A549 (cell line): Measurements from ENCODE around the gene CALHM1. TPM values are rescaled to one million over a fixed set of nuclear protein-coding genes. Genes with fewer than 3 reads are reported as not detected.

Source experiments
- ATAC-seq, 2 experiments: fragments of 200-7000 bp in 1 of 2; fragments of >200 bp in 1 of 2; cut with Nextera tagmentation in 1 of 2; cut with Tn5 transposase in 1 of 2; 3 replicates each; pipeline versions ENCODE4 v1.8.0 to v1.9.1; 2018 to 2020; ENCODE audit warnings: mild to moderate bottlenecking in 1 of 2, moderate library complexity in 1 of 2
- CTCF ChIA-PET: fragments of 300-600 bp; sonication (Branson Sonifier 250); formaldehyde crosslinking; extraction: SDS; loops from one replicate; lab custom pipeline; 2021; ENCODE audit warnings: antibody characterized with exemption, inconsistent platforms; lab: Yijun Ruan, JAX
- POLR2A ChIA-PET: fragments of 350-600 bp; formaldehyde crosslinking; extraction: SDS; loops from one replicate; lab custom pipeline; 2021; ENCODE audit warnings: antibody characterized with exemption, inconsistent platforms; lab: Yijun Ruan, JAX
- DNase-seq, 2 experiments: peaks; one replicate each; pipeline versions ENCODE4 v3.0.0 to v3.0.0-alpha.2; 2011 to 2016; ENCODE audit warnings: low read depth in 1 of 2, low spot score in 1 of 2
- FAIRE-seq: peaks from 2 replicates; lab custom pipeline; 2011; peaks lifted over from hg19 to GRCh38; lab: Jason Lieb, UNC
- H3K27ac ChIP-seq, 2 experiments: fragments of >200 bp; sonication (Bioruptor Twin); formaldehyde crosslinking; 3 replicates each; pipeline ENCODE4 v1.5.1; 2016 to 2017
- H3K4me1 ChIP-seq: fragments of >200 bp; sonication (Bioruptor Twin); formaldehyde crosslinking; 3 replicates; pipeline ENCODE4 v1.6.1; 2016
- H3K4me2 ChIP-seq: fragments of >200 bp; sonication (Bioruptor Twin); formaldehyde crosslinking; 3 replicates; pipeline ENCODE4 v1.6.1; 2016
- H3K4me3 ChIP-seq: fragments of >200 bp; sonication (Bioruptor Twin); formaldehyde crosslinking; 3 replicates; pipeline ENCODE4 v1.5.1; 2016
- H3K9me3 ChIP-seq: fragments of >200 bp; sonication (Bioruptor Twin); formaldehyde crosslinking; 3 replicates; pipeline ENCODE4 v1.6.1; 2016
- BHLHE40 ChIP-seq: IDR thresholded peaks from 2 replicates; pipeline ENCODE4 v1.6.1; 2012; ENCODE audit warnings: low read depth, low read length, inconsistent platforms
- CBX2 ChIP-seq: fragments of 200-600 bp; sonication (generic); IDR thresholded peaks from 2 replicates; pipeline ENCODE4 v1.6.1; 2016; ENCODE audit warnings: low read depth, mild to moderate bottlenecking, borderline replicate concordance
- CEBPB ChIP-seq, 2 experiments: fragments of >200 bp in 1 of 2; sonication (Bioruptor Twin) in 1 of 2; formaldehyde crosslinking in 1 of 2; IDR thresholded peaks; 2 replicates each; pipeline ENCODE4 v1.6.1; 2012 to 2016
- EHMT2 ChIP-seq: fragments of 200-600 bp; sonication (generic); IDR thresholded peaks from 2 replicates; pipeline ENCODE4 v1.6.1; 2016; ENCODE audit warnings: antibody characterized with exemption, low read depth, mild to moderate bottlenecking, moderate library complexity
- ESRRA ChIP-seq: fragments of 150-350 bp; IDR thresholded peaks from 2 replicates; pipeline ENCODE4 v1.6.1; 2014; ENCODE audit warnings: mild to moderate bottlenecking, low read length, borderline replicate concordance
- HDAC2 ChIP-seq: fragments of 200-600 bp; sonication (generic); IDR thresholded peaks from 2 replicates; pipeline ENCODE4 v1.6.1; 2016
- HEYL ChIP-seq: fragments of 250-450 bp; sonication (Bioruptor Pico); IDR thresholded peaks from 2 replicates; pipeline ENCODE4 v1.8.0; 2021; ENCODE audit warnings: mild to moderate bottlenecking, moderate library complexity
- HOXA7 ChIP-seq: fragments of 250-450 bp; sonication (Bioruptor Pico); IDR thresholded peaks from 2 replicates; pipeline ENCODE4 v1.5.0; 2020; ENCODE audit warnings: mild to moderate bottlenecking, moderate library complexity
- JUN ChIP-seq, 2 experiments: fragments of >200 bp; sonication (Bioruptor Twin); formaldehyde crosslinking; IDR thresholded peaks; 2 replicates in 1 of 2; 3 replicates in 1 of 2; pipeline ENCODE4 v1.6.1; 2016 to 2017
- JUNB ChIP-seq: fragments of >200 bp; sonication (Bioruptor Twin); formaldehyde crosslinking; IDR thresholded peaks from 2 replicates; pipeline ENCODE4 v1.6.1; 2016
- MYC ChIP-seq: IDR thresholded peaks from 2 replicates; pipeline ENCODE4 v1.6.1; 2012; ENCODE audit warnings: mild to moderate bottlenecking, inconsistent platforms, low read length, improper control_type of control experiment, borderline replicate concordance
- NR3C1 ChIP-seq: fragments of >200 bp; sonication (Bioruptor Twin); formaldehyde crosslinking; IDR thresholded peaks from 3 replicates; pipeline ENCODE4 v1.6.1; 2017
- RARB ChIP-seq: fragments of 250-450 bp; sonication (Bioruptor Pico); IDR thresholded peaks from 2 replicates; pipeline ENCODE4 v1.8.0; 2021; ENCODE audit warnings: mild to moderate bottlenecking, moderate library complexity
- SREBF2 ChIP-seq: fragments of 450-650 bp; IDR thresholded peaks from 2 replicates; pipeline ENCODE4 v1.6.1; 2014; ENCODE audit warnings: mild to moderate bottlenecking, moderate library complexity
- TFCP2L1 ChIP-seq: fragments of 250-450 bp; sonication (Bioruptor Pico); IDR thresholded peaks from 2 replicates; pipeline ENCODE4 v1.5.0; 2021; ENCODE audit warnings: mild to moderate bottlenecking
- TP53 ChIP-seq: fragments of 250-450 bp; sonication (Bioruptor Pico); IDR thresholded peaks from 2 replicates; pipeline ENCODE4 v1.5.0; 2021; ENCODE audit warnings: mild to moderate bottlenecking, moderate library complexity
- WGBS: methylation state at CpG from one replicate; pipeline ENCODE4 v1.1.6; 2017; ENCODE audit errors: missing lambda C conversion rate; 5-methylcytosine and 5-hydroxymethylcytosine counted together
- polyA plus RNA-seq, 4 experiments: library from polyadenylated mRNA; depleted of rRNA in 3 of 4; stranded (reverse); fragments of >200 nt; fragmentation: RNase III in 1 of 4; extraction: RNeasy Plus Mini Kit Qiagen cat#74134 plus additional on column Dnase treatment in 1 of 4; gene quantifications; 2 replicates in 3 of 4; 3 replicates in 1 of 4; pipeline ENCODE4 v1.2.3, GENCODE V29; 2011 to 2017
- TF ChIP-seq, protein P1 (sequence below): fragments of 150-350 bp; IDR thresholded peaks from 2 replicates; pipeline ENCODE4 v1.6.1; 2014; ENCODE audit warnings: low read depth, mild to moderate bottlenecking, low read length
- TF ChIP-seq, protein P2 (sequence below): fragments of 450-650 bp; IDR thresholded peaks from 2 replicates; pipeline ENCODE4 v1.6.1; 2014; ENCODE audit warnings: antibody characterized with exemption
- TF ChIP-seq, protein P3 (sequence below): fragments of >200 bp; sonication (Bioruptor Twin); formaldehyde crosslinking; IDR thresholded peaks from 3 replicates; pipeline ENCODE4 v1.5.1; 2016
- TF ChIP-seq, protein P4 (sequence below): fragments of 250-450 bp; sonication (Bioruptor Pico); IDR thresholded peaks from 2 replicates; pipeline ENCODE4 v1.5.0; 2021; ENCODE audit warnings: mild to moderate bottlenecking, moderate library complexity, borderline replicate concordance

Gene CALHM1
- polyA plus RNA-seq, 2 of the 4 experiments (the other 2 are of a cell fraction): not detected

DNA sequence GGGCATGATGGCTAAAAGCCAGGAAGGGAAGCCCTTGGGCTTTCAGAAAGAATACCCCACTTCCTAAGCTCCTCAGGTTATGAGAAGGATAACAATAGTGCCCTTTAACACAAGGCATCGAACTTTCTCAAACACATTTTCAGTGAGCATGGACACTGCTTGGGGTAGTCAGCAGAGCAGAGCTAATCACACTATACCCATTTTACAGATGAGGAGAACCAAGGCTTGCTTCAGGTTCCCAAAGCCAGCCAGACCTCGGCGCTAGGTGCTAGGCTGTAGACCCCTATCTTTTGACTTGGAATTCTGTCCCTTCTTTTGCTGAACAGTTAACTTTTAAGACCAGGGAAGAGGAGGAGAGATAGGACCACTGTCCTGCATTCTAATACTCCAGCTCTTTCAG lies 36.6 kb upstream of the CALHM1 start:
- H3K9me3 ChIP-seq: no peaks in the 10 kb centered on the region
- no peak for TF ChIP-seq EHMT2
- 52% methylated on average over 3 of the region's 3 CpGs for WGBS
- no peak for DNase-seq
- no peak overlapping the region for H3K4me3 ChIP-seq
- ATAC-seq: no peak
- no peak for FAIRE-seq
- peaks cover 13% of the 10 kb centered on the region for H3K4me1 ChIP-seq
- no peak overlapping the region for H3K4me2 ChIP-seq
- ChIA-PET POLR2A (no interaction called here), CTCF (interaction anchor here (0.9 to 2.9 kb wide), 3 partner anchors 10 to 98 kb away, joined by 3 to 14 read pairs (median 5); no protein-coding TSS in a partner anchor)
- no peak overlapping the region for H3K27ac ChIP-seq

DNA sequence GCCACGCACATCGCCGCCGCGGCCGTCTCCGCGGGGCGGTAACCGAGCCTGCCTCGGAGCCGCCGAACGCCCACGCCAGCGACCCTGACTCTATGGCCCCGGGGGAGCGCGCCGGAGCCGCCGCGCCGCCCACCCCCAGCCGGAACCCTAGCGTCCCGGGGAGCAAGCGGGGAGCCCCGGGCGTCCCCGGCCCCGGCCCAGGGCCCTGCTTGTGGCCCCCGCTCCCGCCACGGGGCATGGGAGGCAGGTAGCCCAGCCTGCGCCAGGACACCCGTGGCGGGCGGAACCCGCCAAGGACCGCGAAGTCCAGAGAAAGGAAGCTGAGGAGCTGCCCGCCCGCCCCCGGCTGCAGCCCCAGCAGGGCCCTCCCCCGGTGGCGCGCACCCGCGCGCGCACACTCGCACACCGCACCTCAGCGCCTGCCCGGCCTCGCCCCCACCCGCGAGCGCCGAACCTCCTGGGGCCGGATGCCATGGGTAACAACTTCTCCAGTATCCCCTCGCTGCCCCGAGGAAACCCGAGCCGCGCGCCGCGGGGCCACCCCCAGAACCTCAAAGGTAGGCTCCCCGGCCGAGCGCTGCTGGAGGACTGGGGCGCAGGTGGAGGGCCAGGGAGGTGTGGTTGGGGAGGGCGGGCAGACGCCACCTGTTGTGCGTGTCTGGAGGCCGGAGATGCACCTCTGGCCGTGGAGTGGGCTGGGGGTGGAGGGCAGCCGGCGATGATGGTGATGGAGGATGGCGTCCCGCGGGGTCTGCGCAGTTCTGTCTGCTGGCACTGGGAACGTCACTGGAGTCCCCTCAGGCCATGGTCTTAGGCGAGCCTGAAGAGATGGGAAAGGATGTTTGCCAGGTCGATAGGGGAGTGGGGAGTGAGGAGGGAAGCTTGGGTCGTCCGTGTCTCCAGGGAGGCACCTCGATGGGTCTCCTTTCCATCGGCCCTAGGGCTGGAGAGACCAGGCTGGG lies 35.5 kb upstream of the CALHM1 start:
- ChIA-PET POLR2A (no interaction called here), CTCF (interaction anchor here (1.2 to 4.0 kb wide), 8 partner anchors 9 to 77 kb away, joined by 3 to 17 read pairs (median 5); no protein-coding TSS in a partner anchor)
- Histone ChIP-seq H3K4me3 (peak overlapping the region; percentile 76), H3K9me3 (no peaks in the 10 kb centered on the region), H3K4me1 (peaks cover 13% of the 10 kb centered on the region), H3K27ac (peak overlapping the region; percentile 35 to 84; a peak in 4 of 6 replicates), H3K4me2 (peak overlapping the region; percentile 100)
- FAIRE-seq (no peak), DNase-seq (no peak), ATAC-seq (peak in 1 of 2 experiments; percentile 10; a peak in 2 of 6 replicates)
- TF ChIP-seq CEBPB (IDR thresholded peaks at IDR 0.05): no peak
- TF ChIP-seq JUNB: no peak
- TF ChIP-seq CBX2: no peak
- no peak for TF ChIP-seq HEYL (CRISPR knock-in tag)
- TF ChIP-seq TFCP2L1 (CRISPR knock-in tag): no peak
- no peak for TF ChIP-seq MYC
- TF ChIP-seq, protein P1, sequence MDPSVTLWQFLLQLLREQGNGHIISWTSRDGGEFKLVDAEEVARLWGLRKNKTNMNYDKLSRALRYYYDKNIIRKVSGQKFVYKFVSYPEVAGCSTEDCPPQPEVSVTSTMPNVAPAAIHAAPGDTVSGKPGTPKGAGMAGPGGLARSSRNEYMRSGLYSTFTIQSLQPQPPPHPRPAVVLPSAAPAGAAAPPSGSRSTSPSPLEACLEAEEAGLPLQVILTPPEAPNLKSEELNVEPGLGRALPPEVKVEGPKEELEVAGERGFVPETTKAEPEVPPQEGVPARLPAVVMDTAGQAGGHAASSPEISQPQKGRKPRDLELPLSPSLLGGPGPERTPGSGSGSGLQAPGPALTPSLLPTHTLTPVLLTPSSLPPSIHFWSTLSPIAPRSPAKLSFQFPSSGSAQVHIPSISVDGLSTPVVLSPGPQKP: no peak
- no peak for TF ChIP-seq SREBF2
- no peak for TF ChIP-seq BHLHE40
- TF ChIP-seq ESRRA: no peak
- TF ChIP-seq NR3C1: no peak
- TF ChIP-seq, protein P2, sequence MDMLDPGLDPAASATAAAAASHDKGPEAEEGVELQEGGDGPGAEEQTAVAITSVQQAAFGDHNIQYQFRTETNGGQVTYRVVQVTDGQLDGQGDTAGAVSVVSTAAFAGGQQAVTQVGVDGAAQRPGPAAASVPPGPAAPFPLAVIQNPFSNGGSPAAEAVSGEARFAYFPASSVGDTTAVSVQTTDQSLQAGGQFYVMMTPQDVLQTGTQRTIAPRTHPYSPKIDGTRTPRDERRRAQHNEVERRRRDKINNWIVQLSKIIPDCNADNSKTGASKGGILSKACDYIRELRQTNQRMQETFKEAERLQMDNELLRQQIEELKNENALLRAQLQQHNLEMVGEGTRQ: no peak
- TF ChIP-seq TP53 (CRISPR knock-in tag): no peak
- no peak for TF ChIP-seq RARB (CRISPR knock-in tag)
- TF ChIP-seq HDAC2: no peak
- TF ChIP-seq JUN (IDR thresholded peaks at IDR 0.05): no peak
- no peak for TF ChIP-seq HOXA7
- TF ChIP-seq, protein P3, sequence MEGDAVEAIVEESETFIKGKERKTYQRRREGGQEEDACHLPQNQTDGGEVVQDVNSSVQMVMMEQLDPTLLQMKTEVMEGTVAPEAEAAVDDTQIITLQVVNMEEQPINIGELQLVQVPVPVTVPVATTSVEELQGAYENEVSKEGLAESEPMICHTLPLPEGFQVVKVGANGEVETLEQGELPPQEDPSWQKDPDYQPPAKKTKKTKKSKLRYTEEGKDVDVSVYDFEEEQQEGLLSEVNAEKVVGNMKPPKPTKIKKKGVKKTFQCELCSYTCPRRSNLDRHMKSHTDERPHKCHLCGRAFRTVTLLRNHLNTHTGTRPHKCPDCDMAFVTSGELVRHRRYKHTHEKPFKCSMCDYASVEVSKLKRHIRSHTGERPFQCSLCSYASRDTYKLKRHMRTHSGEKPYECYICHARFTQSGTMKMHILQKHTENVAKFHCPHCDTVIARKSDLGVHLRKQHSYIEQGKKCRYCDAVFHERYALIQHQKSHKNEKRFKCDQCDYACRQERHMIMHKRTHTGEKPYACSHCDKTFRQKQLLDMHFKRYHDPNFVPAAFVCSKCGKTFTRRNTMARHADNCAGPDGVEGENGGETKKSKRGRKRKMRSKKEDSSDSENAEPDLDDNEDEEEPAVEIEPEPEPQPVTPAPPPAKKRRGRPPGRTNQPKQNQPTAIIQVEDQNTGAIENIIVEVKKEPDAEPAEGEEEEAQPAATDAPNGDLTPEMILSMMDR: no peak
- TF ChIP-seq, protein P4, sequence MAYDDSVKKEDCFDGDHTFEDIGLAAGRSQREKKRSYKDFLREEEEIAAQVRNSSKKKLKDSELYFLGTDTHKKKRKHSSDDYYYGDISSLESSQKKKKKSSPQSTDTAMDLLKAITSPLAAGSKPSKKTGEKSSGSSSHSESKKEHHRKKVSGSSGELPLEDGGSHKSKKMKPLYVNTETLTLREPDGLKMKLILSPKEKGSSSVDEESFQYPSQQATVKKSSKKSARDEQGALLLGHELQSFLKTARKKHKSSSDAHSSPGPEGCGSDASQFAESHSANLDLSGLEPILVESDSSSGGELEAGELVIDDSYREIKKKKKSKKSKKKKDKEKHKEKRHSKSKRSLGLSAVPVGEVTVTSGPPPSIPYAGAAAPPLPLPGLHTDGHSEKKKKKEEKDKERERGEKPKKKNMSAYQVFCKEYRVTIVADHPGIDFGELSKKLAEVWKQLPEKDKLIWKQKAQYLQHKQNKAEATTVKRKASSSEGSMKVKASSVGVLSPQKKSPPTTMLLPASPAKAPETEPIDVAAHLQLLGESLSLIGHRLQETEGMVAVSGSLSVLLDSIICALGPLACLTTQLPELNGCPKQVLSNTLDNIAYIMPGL: no peak
- 28% methylated on average over 29 of the region's 92 CpGs for WGBS
